KMS-11 (cell line): ENCODE measurements around the gene G6PC2.

Experiments
- H2AFZ ChIP-seq: fragments of 200-600 bp; sonication (generic); 2 replicates; pipeline ENCODE4 v1.6.1; 2016; ENCODE audit warnings: antibody characterized with exemption, mixed run types, low read depth
- H3K27ac ChIP-seq: fragments of 200-600 bp; sonication (generic); 2 replicates; pipeline ENCODE4 v1.6.1; 2016; ENCODE audit warnings: mild to moderate bottlenecking, mixed run types
- H3K27me3 ChIP-seq: fragments of 200-600 bp; sonication (generic); 2 replicates; pipeline ENCODE4 v1.6.1; 2017; ENCODE audit warnings: mild to moderate bottlenecking, low read depth, mixed run types, moderate library complexity; ENCODE audit not compliant: insufficient read depth
- H3K36me3 ChIP-seq: fragments of 200-600 bp; sonication (generic); 2 replicates; pipeline ENCODE4 v1.6.1; 2017; ENCODE audit warnings: mild to moderate bottlenecking, mixed run types; ENCODE audit not compliant: insufficient read depth
- H3K4me1 ChIP-seq: fragments of 200-600 bp; sonication (generic); 2 replicates; pipeline ENCODE4 v1.6.1; 2016; ENCODE audit warnings: mild to moderate bottlenecking, low read depth, mixed run types; ENCODE audit not compliant: poor library complexity, severe bottlenecking
- H3K4me2 ChIP-seq: fragments of 200-600 bp; sonication (generic); 2 replicates; pipeline ENCODE4 v1.7.0; 2016; ENCODE audit warnings: mild to moderate bottlenecking, mixed run types
- H3K4me3 ChIP-seq: fragments of 200-600 bp; sonication (generic); IDR thresholded peaks from 2 replicates; pipeline ENCODE4 v1.6.1; 2017; ENCODE audit warnings: low read depth, low read length, mixed read lengths; ENCODE audit not compliant: insufficient read depth
- H3K79me2 ChIP-seq: fragments of 200-600 bp; sonication (generic); 2 replicates; pipeline ENCODE4 v1.6.1; 2016; ENCODE audit warnings: low read depth, mixed run types; ENCODE audit not compliant: insufficient read depth
- H3K9ac ChIP-seq: fragments of 200-600 bp; sonication (generic); 2 replicates; pipeline ENCODE4 v1.6.1; 2016; ENCODE audit warnings: mild to moderate bottlenecking, mixed run types
- H4K20me1 ChIP-seq: fragments of 200-600 bp; sonication (generic); 2 replicates; pipeline ENCODE4 v1.6.1; 2016; ENCODE audit warnings: mild to moderate bottlenecking, mixed run types; ENCODE audit not compliant: insufficient read depth
- TF ChIP-seq, protein P1 (sequence below): fragments of 200-600 bp; sonication (generic); conservative IDR thresholded peaks from 2 replicates; pipeline ENCODE4 v1.6.1; 2017; ENCODE audit warnings: low read depth, mild to moderate bottlenecking, antibody characterized with exemption, low read length, moderate library complexity, mixed read lengths

The G6PC2 gene

GRCh38 chr2:168907940-168908662 is 7.0 kb downstream of the G6PC2 start:
- H4K20me1 ChIP-seq: no peaks in the 10 kb centered on the region
- no peaks in the 10 kb centered on the region for H3K79me2 ChIP-seq
- H3K4me1 ChIP-seq: no peaks in the 10 kb centered on the region
- no peaks in the 10 kb centered on the region for H3K36me3 ChIP-seq
- TF ChIP-seq, protein P1, sequence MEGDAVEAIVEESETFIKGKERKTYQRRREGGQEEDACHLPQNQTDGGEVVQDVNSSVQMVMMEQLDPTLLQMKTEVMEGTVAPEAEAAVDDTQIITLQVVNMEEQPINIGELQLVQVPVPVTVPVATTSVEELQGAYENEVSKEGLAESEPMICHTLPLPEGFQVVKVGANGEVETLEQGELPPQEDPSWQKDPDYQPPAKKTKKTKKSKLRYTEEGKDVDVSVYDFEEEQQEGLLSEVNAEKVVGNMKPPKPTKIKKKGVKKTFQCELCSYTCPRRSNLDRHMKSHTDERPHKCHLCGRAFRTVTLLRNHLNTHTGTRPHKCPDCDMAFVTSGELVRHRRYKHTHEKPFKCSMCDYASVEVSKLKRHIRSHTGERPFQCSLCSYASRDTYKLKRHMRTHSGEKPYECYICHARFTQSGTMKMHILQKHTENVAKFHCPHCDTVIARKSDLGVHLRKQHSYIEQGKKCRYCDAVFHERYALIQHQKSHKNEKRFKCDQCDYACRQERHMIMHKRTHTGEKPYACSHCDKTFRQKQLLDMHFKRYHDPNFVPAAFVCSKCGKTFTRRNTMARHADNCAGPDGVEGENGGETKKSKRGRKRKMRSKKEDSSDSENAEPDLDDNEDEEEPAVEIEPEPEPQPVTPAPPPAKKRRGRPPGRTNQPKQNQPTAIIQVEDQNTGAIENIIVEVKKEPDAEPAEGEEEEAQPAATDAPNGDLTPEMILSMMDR: no peak
- no peak overlapping the region for H3K4me3 ChIP-seq
- H2AFZ ChIP-seq: no peak overlapping the region
- no peaks in the 10 kb centered on the region for H3K27me3 ChIP-seq
- H3K27ac ChIP-seq: no peak overlapping the region
- no peak overlapping the region for H3K4me2 ChIP-seq
- no peak overlapping the region for H3K9ac ChIP-seq

DNA sequence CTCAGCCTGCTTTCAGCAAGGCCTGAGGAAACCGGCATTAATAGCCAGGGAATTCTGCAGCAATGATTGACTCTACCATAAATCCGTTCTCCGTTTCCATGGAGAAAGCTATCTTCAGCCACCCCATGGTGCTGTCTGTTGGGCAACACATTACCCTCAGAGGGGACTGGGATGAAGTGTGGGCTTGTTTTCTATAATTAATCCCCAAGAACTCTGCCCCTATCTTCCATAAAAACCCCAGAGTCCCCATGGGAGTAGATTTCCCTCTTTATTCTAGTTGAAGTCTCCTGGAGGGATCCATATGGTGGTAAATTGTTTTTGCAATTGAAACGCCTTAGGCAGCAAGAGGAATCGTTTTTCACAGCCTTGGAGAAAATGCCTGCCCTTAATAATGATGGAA is 9.2 kb downstream of the G6PC2 start:
- no peak overlapping the region for H3K27ac ChIP-seq
- H3K9ac ChIP-seq: no peak overlapping the region
- no peak overlapping the region for H3K4me2 ChIP-seq
- H2AFZ ChIP-seq: no peak overlapping the region
- no peaks in the 10 kb centered on the region for H3K36me3 ChIP-seq
- no peaks in the 10 kb centered on the region for H3K27me3 ChIP-seq
- H3K79me2 ChIP-seq: no peaks in the 10 kb centered on the region
- no peak overlapping the region for H3K4me3 ChIP-seq
- TF ChIP-seq, protein P1: no peak
- H4K20me1 ChIP-seq: no peaks in the 10 kb centered on the region
- no peaks in the 10 kb centered on the region for H3K4me1 ChIP-seq

DNA sequence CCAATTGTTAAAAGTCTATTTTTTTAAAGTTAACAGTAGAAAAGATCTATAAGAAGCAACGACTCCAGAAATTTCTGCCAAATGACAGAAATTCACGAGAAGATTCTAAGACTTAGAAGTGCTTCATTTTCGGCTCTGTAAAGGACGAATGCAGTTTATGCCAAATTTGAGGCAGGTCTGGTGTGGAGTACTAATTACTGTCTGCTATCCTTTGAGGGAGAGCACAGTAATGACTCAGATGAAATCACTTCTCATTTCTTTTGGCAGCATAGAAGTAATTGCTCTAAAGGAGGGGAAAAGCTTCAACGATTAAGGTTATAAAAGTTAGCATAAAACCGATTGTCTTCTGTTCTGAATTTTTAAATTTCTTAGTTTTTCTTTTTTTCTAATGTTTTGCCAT is 11.4 kb downstream of the G6PC2 start:
- TF ChIP-seq, protein P1: no peak
- no peaks in the 10 kb centered on the region for H4K20me1 ChIP-seq
- no peak overlapping the region for H3K9ac ChIP-seq
- no peaks in the 10 kb centered on the region for H3K79me2 ChIP-seq
- no peaks in the 10 kb centered on the region for H3K4me1 ChIP-seq
- H3K27me3 ChIP-seq: no peaks in the 10 kb centered on the region
- H2AFZ ChIP-seq: no peak overlapping the region
- no peaks in the 10 kb centered on the region for H3K36me3 ChIP-seq
- H3K4me2 ChIP-seq: no peak overlapping the region
- no peak overlapping the region for H3K27ac ChIP-seq
- no peak overlapping the region for H3K4me3 ChIP-seq

DNA sequence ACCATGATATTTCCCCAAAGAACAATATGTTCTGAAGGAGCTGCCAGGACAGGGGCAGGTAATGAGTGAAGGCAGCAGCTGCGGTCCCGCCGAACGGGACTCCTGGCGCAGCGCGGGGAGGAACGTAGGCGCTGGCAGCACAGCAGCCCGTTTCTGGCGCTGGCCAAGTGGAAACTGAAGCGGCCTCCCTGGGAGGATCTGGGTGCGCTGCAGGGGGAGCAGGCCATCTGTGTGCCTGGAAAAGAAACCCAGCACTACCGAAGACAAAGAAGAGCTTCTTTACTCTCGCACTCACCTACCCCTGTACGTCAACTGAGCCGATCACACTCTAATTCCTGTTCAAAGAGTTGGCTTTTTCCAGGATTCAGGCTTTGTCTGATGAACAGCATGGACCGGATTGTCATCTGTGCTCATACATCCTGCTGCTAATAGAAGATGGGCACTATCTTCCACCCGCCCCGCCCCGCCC is 11.8 kb downstream of the G6PC2 start:
- H3K27ac ChIP-seq: no peak overlapping the region
- H4K20me1 ChIP-seq: no peaks in the 10 kb centered on the region
- no peak overlapping the region for H3K4me2 ChIP-seq
- H3K79me2 ChIP-seq: no peaks in the 10 kb centered on the region
- no peaks in the 10 kb centered on the region for H3K36me3 ChIP-seq
- no peak overlapping the region for H3K9ac ChIP-seq
- TF ChIP-seq, protein P1: no peak
- no peak overlapping the region for H2AFZ ChIP-seq
- H3K4me1 ChIP-seq: no peaks in the 10 kb centered on the region
- no peaks in the 10 kb centered on the region for H3K27me3 ChIP-seq
- no peak overlapping the region for H3K4me3 ChIP-seq
